Liver (tissue), 3 donors: Measurements from ENCODE around the gene GAGE10.

Experiments used
- EGR1 ChIP-seq, 2 donors: IDR thresholded peaks; 2 replicates each; pipeline ENCODE4 v1.6.1; 2016 to 2018; ENCODE audit warnings: antibody characterized with exemption in 2 of 2, low read depth in 2 of 2
- RAD21 ChIP-seq, 2 donors: IDR thresholded peaks; 2 replicates each; pipeline ENCODE4 v1.6.1; 2016; ENCODE audit warnings: antibody characterized with exemption in 2 of 2, mild to moderate bottlenecking in 2 of 2
- TF ChIP-seq, protein P1 (sequence below): IDR thresholded peaks from 2 replicates; pipeline ENCODE4 v1.6.1; 2016; ENCODE audit warnings: antibody characterized with exemption
- TF ChIP-seq, protein P2 (sequence below): fragments of 150-350 bp; IDR thresholded peaks from 2 replicates; pipeline ENCODE4 v1.5.1; 2017; ENCODE audit warnings: improper control_type of control experiment, low read depth, low read length; ENCODE audit not compliant: missing input control
- TF ChIP-seq, protein P3 (sequence below): IDR thresholded peaks from 2 replicates; pipeline ENCODE4 v1.6.1; 2016; ENCODE audit warnings: antibody characterized with exemption, mild to moderate bottlenecking
- donor health status: healthy.
- donor health status: healthy.

DNA sequence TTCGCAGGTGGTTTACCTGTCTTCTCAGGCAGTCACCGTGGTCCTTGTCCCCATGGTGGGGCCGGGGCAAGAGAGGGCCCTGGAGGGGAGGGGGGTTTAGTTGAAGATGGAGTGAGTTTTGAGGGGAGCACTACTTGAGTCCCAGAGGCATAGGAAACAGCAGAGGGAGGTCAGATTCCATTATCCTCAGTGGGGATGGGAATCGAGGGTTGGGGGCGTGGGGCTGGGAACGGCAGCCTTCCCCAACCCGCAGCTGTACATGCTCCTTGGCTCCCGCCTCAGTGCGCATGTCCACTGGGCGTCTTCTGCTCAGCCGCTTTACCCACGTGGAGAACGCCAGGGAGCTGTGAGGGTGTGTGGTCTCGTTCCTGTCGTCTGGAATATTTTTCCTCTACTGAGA is at the start of gene GAGE10:
- TF ChIP-seq, protein P1, sequence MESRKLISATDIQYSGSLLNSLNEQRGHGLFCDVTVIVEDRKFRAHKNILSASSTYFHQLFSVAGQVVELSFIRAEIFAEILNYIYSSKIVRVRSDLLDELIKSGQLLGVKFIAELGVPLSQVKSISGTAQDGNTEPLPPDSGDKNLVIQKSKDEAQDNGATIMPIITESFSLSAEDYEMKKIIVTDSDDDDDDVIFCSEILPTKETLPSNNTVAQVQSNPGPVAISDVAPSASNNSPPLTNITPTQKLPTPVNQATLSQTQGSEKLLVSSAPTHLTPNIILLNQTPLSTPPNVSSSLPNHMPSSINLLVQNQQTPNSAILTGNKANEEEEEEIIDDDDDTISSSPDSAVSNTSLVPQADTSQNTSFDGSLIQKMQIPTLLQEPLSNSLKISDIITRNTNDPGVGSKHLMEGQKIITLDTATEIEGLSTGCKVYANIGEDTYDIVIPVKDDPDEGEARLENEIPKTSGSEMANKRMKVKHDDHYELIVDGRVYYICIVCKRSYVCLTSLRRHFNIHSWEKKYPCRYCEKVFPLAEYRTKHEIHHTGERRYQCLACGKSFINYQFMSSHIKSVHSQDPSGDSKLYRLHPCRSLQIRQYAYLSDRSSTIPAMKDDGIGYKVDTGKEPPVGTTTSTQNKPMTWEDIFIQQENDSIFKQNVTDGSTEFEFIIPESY = no peak
- TF ChIP-seq, protein P2, sequence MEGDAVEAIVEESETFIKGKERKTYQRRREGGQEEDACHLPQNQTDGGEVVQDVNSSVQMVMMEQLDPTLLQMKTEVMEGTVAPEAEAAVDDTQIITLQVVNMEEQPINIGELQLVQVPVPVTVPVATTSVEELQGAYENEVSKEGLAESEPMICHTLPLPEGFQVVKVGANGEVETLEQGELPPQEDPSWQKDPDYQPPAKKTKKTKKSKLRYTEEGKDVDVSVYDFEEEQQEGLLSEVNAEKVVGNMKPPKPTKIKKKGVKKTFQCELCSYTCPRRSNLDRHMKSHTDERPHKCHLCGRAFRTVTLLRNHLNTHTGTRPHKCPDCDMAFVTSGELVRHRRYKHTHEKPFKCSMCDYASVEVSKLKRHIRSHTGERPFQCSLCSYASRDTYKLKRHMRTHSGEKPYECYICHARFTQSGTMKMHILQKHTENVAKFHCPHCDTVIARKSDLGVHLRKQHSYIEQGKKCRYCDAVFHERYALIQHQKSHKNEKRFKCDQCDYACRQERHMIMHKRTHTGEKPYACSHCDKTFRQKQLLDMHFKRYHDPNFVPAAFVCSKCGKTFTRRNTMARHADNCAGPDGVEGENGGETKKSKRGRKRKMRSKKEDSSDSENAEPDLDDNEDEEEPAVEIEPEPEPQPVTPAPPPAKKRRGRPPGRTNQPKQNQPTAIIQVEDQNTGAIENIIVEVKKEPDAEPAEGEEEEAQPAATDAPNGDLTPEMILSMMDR = no peak
- TF ChIP-seq, protein P3, sequence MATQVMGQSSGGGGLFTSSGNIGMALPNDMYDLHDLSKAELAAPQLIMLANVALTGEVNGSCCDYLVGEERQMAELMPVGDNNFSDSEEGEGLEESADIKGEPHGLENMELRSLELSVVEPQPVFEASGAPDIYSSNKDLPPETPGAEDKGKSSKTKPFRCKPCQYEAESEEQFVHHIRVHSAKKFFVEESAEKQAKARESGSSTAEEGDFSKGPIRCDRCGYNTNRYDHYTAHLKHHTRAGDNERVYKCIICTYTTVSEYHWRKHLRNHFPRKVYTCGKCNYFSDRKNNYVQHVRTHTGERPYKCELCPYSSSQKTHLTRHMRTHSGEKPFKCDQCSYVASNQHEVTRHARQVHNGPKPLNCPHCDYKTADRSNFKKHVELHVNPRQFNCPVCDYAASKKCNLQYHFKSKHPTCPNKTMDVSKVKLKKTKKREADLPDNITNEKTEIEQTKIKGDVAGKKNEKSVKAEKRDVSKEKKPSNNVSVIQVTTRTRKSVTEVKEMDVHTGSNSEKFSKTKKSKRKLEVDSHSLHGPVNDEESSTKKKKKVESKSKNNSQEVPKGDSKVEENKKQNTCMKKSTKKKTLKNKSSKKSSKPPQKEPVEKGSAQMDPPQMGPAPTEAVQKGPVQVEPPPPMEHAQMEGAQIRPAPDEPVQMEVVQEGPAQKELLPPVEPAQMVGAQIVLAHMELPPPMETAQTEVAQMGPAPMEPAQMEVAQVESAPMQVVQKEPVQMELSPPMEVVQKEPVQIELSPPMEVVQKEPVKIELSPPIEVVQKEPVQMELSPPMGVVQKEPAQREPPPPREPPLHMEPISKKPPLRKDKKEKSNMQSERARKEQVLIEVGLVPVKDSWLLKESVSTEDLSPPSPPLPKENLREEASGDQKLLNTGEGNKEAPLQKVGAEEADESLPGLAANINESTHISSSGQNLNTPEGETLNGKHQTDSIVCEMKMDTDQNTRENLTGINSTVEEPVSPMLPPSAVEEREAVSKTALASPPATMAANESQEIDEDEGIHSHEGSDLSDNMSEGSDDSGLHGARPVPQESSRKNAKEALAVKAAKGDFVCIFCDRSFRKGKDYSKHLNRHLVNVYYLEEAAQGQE = no peak
- TF ChIP-seq RAD21 (IDR thresholded peaks at IDR 0.05) (no peak), EGR1 (IDR thresholded peaks at IDR 0.05; ENCODE audit: low read depth in 2 of 2) (no peak)
